DOHH2 (cell line): Measurements from ENCODE around the gene RABGAP1.

ENCODE experiments used
- H3F3A ChIP-seq: fragments of 200-600 bp; sonication (generic), shearing (Covaris generic); 2 replicates; pipeline ENCODE4 v1.6.0; 2016; ENCODE audit warnings: antibody characterized with exemption, mild to moderate bottlenecking; ENCODE audit not compliant: control insufficient read depth, insufficient read depth
- H3K27ac ChIP-seq: fragments of 200-600 bp; sonication (generic); 2 replicates; pipeline ENCODE4 v1.5.1; 2014; ENCODE audit warnings: low read depth, mild to moderate bottlenecking, low read length, moderate library complexity
- H3K27me3 ChIP-seq: fragments of 200-600 bp; sonication (generic); 2 replicates; pipeline ENCODE4 v1.6.1; 2014; ENCODE audit warnings: mild to moderate bottlenecking, low read length, mixed read lengths; ENCODE audit not compliant: control insufficient read depth
- H3K36me3 ChIP-seq: fragments of 200-600 bp; sonication (generic); 2 replicates; pipeline ENCODE4 v1.6.1; 2014; ENCODE audit warnings: mild to moderate bottlenecking, low read length, moderate library complexity, mixed read lengths; ENCODE audit not compliant: control insufficient read depth
- H3K4me1 ChIP-seq: fragments of 200-600 bp; sonication (generic); 2 replicates; pipeline ENCODE4 v1.6.1; 2014; ENCODE audit warnings: mild to moderate bottlenecking, low read length, mixed read lengths; ENCODE audit not compliant: control insufficient read depth
- H3K4me2 ChIP-seq: fragments of 200-600 bp; sonication (generic); 2 replicates; pipeline ENCODE4 v1.6.0; 2014; ENCODE audit warnings: mild to moderate bottlenecking, low read length, moderate library complexity
- H3K4me3 ChIP-seq: fragments of 200-600 bp; sonication (generic); 2 replicates; pipeline ENCODE4 v1.5.1; 2014; ENCODE audit warnings: mild to moderate bottlenecking, low read length, mixed read lengths
- H3K79me2 ChIP-seq: fragments of 200-600 bp; sonication (generic); 2 replicates; pipeline ENCODE4 v1.6.1; 2014; ENCODE audit warnings: mild to moderate bottlenecking, low read length, mixed read lengths; ENCODE audit not compliant: control insufficient read depth
- H3K9me2 ChIP-seq: fragments of 200-600 bp; sonication (generic); replicated peaks from 2 replicates; pipeline ENCODE4 v1.6.1; 2014; ENCODE audit warnings: mild to moderate bottlenecking, low read length, mixed read lengths; ENCODE audit not compliant: control insufficient read depth
- H3K9me3 ChIP-seq: fragments of 200-600 bp; sonication (generic); 2 replicates; pipeline ENCODE4 v1.6.1; 2014; ENCODE audit warnings: antibody characterized with exemption, low read length, mixed read lengths; ENCODE audit not compliant: control insufficient read depth, insufficient read depth
- H4K20me1 ChIP-seq: fragments of 200-600 bp; sonication (generic); 2 replicates; pipeline ENCODE4 v1.6.0; 2014; ENCODE audit warnings: low read depth, mild to moderate bottlenecking, antibody characterized with exemption, low read length, moderate library complexity; ENCODE audit not compliant: control insufficient read depth, insufficient read depth
- EZH2phosphoT487 ChIP-seq: fragments of 200-600 bp; sonication (generic); IDR thresholded peaks from 2 replicates; pipeline ENCODE4 v1.6.1; 2017; ENCODE audit warnings: borderline replicate concordance, mild to moderate bottlenecking, antibody characterized with exemption, low read length, moderate library complexity, mixed read lengths
- TF ChIP-seq, protein P1 (sequence below): fragments of 200-600 bp; sonication (generic); IDR thresholded peaks from one replicate; pipeline ENCODE4 v1.5.1; 2014; ENCODE audit warnings: antibody characterized with exemption, mild to moderate bottlenecking, low read depth, low read length; ENCODE audit not compliant: poor library complexity, severe bottlenecking

Gene RABGAP1

DNA sequence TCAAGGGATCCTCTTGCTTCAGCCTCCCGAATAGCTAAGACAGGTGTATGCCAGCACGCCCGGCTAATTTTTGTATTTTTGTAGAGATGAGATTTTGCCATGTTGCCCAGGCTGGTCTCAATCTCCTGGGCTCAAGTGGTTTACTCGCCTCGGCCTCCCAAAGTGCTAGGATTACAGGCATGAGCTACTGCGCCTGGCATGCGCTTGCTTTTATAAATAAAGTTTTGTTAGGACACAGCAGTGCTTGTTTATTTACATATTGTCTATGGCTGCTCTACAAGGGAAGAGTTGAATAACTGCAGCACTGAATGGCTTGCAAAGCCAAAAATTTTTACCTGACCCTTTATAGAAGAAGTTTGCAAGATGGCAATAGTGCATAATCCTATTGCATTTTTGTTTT lies 120.4 kb downstream of the RABGAP1 start:
- H3K36me3 ChIP-seq, result peaks cover 16% of the 10 kb centered on the region
- no peak overlapping the region for H3K27ac ChIP-seq
- TF ChIP-seq EZH2phosphoT487, result no peak
- TF ChIP-seq, protein P1, sequence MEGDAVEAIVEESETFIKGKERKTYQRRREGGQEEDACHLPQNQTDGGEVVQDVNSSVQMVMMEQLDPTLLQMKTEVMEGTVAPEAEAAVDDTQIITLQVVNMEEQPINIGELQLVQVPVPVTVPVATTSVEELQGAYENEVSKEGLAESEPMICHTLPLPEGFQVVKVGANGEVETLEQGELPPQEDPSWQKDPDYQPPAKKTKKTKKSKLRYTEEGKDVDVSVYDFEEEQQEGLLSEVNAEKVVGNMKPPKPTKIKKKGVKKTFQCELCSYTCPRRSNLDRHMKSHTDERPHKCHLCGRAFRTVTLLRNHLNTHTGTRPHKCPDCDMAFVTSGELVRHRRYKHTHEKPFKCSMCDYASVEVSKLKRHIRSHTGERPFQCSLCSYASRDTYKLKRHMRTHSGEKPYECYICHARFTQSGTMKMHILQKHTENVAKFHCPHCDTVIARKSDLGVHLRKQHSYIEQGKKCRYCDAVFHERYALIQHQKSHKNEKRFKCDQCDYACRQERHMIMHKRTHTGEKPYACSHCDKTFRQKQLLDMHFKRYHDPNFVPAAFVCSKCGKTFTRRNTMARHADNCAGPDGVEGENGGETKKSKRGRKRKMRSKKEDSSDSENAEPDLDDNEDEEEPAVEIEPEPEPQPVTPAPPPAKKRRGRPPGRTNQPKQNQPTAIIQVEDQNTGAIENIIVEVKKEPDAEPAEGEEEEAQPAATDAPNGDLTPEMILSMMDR, result no peak
- H3K4me1 ChIP-seq, result no peaks in the 10 kb centered on the region
- no peaks in the 10 kb centered on the region for H3K9me3 ChIP-seq
- no peaks in the 10 kb centered on the region for H3K27me3 ChIP-seq
- H3F3A ChIP-seq, result no peaks in the 10 kb centered on the region
- no peak overlapping the region for H3K4me3 ChIP-seq
- no peaks in the 10 kb centered on the region for H3K9me2 ChIP-seq
- no peaks in the 10 kb centered on the region for H4K20me1 ChIP-seq
- no peak overlapping the region for H3K4me2 ChIP-seq
- no peaks in the 10 kb centered on the region for H3K79me2 ChIP-seq

- no peaks in the 10 kb centered on the region for H3K79me2 ChIP-seq
- H3K36me3 ChIP-seq, result peaks cover 27% of the 10 kb centered on the region
- no peaks in the 10 kb centered on the region for H3K9me2 ChIP-seq
- H3K9me3 ChIP-seq, result no peaks in the 10 kb centered on the region
- no peak overlapping the region for H3K27ac ChIP-seq
- no peaks in the 10 kb centered on the region for H3K4me1 ChIP-seq
- no peaks in the 10 kb centered on the region for H3K27me3 ChIP-seq
- H3F3A ChIP-seq, result no peaks in the 10 kb centered on the region
- TF ChIP-seq, protein P1, result no peak
- TF ChIP-seq EZH2phosphoT487, result no peak
- H4K20me1 ChIP-seq, result no peaks in the 10 kb centered on the region
- H3K4me2 ChIP-seq, result no peak overlapping the region
- H3K4me3 ChIP-seq, result no peak overlapping the region
These were observed 121.7 kb downstream of the RABGAP1 start for GRCh38 chr9:123062351-123063176.

GRCh38 chr9:123063177-123063598 lies 122.4 kb downstream of the RABGAP1 start:
- TF ChIP-seq EZH2phosphoT487, result no peak
- TF ChIP-seq, protein P1, result no peak
- no peak overlapping the region for H3K4me2 ChIP-seq
- no peaks in the 10 kb centered on the region for H3K9me2 ChIP-seq
- no peak overlapping the region for H3K27ac ChIP-seq
- H3K36me3 ChIP-seq, result peaks cover 31% of the 10 kb centered on the region
- H4K20me1 ChIP-seq, result no peaks in the 10 kb centered on the region
- H3F3A ChIP-seq, result no peaks in the 10 kb centered on the region
- H3K4me3 ChIP-seq, result no peak overlapping the region
- no peaks in the 10 kb centered on the region for H3K79me2 ChIP-seq
- H3K9me3 ChIP-seq, result no peaks in the 10 kb centered on the region
- no peaks in the 10 kb centered on the region for H3K27me3 ChIP-seq
- H3K4me1 ChIP-seq, result no peaks in the 10 kb centered on the region
